Stimulated activated naive CD8-positive, alpha-beta T cell treated with anti-CD3 and anti-CD28 coated beads, Interleukin-15, Interleukin-2, amounts not matched to agents 100 ng/mL and 50 ng/mL, for 24 hours (primary cell): ENCODE measurements around the gene POLA2.
"Not testable (repeated sequence)": the region's sequence is repeated elsewhere in the genome, so short reads cannot be mapped to it uniquely, and the experiment has no call there.

Source experiments
- H3K27ac Mint-ChIP-seq: one replicate; pipeline ENCODE4 v1.8.0; 2021; ENCODE audit warnings: mild to moderate bottlenecking, mixed read lengths
- H3K27me3 Mint-ChIP-seq: one replicate; pipeline ENCODE4 v1.8.0; 2021; ENCODE audit warnings: mixed read lengths
- H3K36me3 Mint-ChIP-seq: one replicate; pipeline ENCODE4 v1.8.0; 2021; ENCODE audit warnings: low read depth, mixed read lengths
- H3K4me1 Mint-ChIP-seq: one replicate; pipeline ENCODE4 v1.8.0; 2021; ENCODE audit warnings: low read depth, mixed read lengths
- H3K4me3 Mint-ChIP-seq: one replicate; pipeline ENCODE4 v1.8.0; 2021; ENCODE audit warnings: mild to moderate bottlenecking, mixed read lengths
- H3K9me3 Mint-ChIP-seq: one replicate; pipeline ENCODE4 v1.8.0; 2021; ENCODE audit warnings: mixed read lengths

Gene POLA2

DNA sequence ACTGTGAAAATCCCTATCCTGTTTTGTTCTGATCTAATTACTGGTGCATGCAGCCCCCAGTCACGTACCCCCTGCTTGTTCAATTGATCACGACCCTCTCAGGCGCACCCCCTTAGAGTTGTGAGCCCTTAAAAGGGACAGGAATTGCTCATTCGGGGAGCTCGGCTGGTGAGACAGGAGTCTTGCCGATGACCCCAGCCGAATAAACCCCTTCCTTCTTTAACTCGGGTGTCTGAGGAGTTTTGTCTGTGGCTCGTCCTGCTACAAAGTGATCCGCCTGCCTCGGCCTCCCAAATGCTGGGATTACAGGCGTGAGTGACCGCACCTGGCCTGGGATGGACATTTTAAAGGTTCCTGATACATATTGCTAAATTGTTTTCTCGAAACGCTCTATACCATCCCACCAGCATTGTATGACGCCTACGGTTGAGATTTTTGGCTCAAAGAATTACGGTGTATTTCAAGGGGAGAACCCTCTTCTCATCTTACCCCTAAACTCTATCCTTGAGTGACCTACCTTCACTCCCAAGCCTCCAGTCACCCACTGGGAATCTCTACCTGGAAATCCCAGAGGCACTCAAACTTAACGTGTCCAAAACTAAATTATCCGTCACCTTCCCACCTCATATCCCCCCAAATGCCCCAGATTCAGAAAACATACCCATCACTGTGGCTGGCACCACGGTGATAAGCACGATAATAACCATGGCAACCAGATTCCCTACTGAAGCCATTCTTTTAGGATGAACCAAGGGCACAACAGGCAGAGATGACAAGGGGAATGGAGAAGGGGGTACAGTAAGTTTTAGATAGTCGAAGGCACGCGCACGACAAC lies 789 bp upstream of the POLA2 start:
- peaks cover 30% of the 10 kb centered on the region for H3K36me3 Mint-ChIP-seq
- H3K27ac Mint-ChIP-seq = peak overlapping the region; percentile 98
- H3K9me3 Mint-ChIP-seq = no peaks in the 10 kb centered on the region
- H3K4me1 Mint-ChIP-seq = peaks cover 42% of the 10 kb centered on the region
- no peaks in the 10 kb centered on the region for H3K27me3 Mint-ChIP-seq
- peak overlapping the region; percentile 95 for H3K4me3 Mint-ChIP-seq

DNA sequence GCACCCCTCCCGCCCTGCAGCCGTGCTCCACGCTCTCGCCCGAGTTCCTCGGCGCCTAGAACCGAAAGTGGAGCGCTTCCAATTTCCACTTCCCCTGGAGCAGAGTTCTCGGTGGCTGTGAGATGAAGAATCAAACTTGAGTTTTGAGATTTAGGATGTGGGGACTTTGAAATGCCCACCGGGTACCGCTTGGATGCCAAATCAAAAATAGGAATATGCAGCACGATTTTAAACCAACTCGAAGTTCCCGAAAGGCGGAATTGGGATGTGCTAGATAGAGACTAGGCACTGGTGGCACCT lies 569 bp downstream of the POLA2 start:
- peaks cover 48% of the 10 kb centered on the region for H3K4me1 Mint-ChIP-seq

DNA sequence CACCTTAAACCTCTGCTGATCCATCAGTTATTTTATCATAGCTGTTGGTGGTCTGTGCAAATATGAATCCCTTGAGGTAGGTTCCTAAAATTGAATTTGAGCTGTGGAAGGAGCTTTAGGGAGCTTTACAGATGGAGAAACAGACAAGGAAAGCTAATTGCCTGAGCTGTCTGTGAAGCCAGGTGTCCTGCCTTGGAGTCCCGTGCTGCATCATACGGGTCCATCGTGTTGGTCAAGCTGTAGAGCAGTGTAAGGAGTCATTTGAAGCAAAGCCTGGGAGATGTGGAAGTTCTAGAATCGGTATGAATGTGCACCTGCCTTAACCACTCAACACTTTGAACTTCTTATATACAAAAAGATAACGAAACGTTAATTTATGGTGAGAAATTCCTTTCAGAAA lies 1.0 kb downstream of the POLA2 start:
- Mint-ChIP-seq H3K27me3 (no peaks in the 10 kb centered on the region), H3K27ac (peak overlapping the region; percentile 98), H3K4me3 (peak overlapping the region; percentile 95), H3K4me1 (peaks cover 48% of the 10 kb centered on the region), H3K9me3 (no peaks in the 10 kb centered on the region), H3K36me3 (peaks cover 43% of the 10 kb centered on the region)

More for the DNA sequence above, 569 bp downstream of the POLA2 start:
- peak overlapping the region; percentile 98 for H3K27ac Mint-ChIP-seq
- H3K27me3 Mint-ChIP-seq = no peaks in the 10 kb centered on the region
- peaks cover 41% of the 10 kb centered on the region for H3K36me3 Mint-ChIP-seq
- no peaks in the 10 kb centered on the region for H3K9me3 Mint-ChIP-seq
- peak overlapping the region; percentile 95 for H3K4me3 Mint-ChIP-seq

DNA sequence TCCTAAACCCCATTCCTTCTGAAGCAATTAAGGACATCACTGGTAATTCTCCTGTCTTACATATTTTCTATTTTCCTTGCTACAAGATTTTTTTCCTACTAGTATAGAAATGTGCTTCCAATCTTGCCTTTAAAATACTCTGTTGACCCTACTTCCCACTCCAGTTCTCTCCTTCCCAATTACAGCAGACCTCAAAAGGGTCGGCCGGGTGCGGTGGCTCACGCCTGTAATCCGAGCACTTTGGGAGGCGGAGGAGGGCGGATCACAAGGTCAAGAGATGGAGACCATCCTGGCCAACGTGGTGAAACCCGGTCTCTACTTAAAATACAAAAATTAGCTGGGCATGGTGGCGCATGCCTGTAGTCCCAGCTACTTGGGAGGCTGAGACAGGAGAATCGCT lies 3.0 kb downstream of the POLA2 start:
- peak overlapping the region; percentile 71 for H3K4me3 Mint-ChIP-seq
- peak overlapping the region; percentile 80 for H3K27ac Mint-ChIP-seq
- peaks cover 48% of the 10 kb centered on the region for H3K4me1 Mint-ChIP-seq
- peaks cover 53% of the 10 kb centered on the region for H3K36me3 Mint-ChIP-seq
- not testable (repeated sequence) for H3K9me3 Mint-ChIP-seq, H3K27me3 Mint-ChIP-seq

DNA sequence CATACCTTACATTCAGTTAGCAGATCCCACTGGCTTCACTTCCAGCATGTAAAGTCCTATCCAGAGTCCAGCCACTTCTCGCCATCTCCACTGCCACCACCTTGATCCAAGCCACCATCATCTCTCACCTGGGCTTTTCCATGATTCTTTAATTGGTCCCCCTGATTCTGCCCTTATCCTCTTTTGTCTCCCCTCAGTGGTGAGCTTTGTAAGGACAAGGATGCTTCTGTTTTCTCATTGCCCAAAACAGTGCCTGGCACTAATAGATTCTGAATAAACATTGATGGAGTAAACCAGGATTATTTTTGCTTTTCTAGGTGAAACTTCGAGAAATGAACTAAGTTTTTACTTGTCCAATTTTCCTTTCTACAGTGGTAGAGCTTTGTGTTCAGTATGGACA lies 4.4 kb downstream of the POLA2 start:
- H3K36me3 Mint-ChIP-seq = peaks cover 65% of the 10 kb centered on the region
- no peaks in the 10 kb centered on the region for H3K27me3 Mint-ChIP-seq
- no peaks in the 10 kb centered on the region for H3K9me3 Mint-ChIP-seq
- H3K4me3 Mint-ChIP-seq = no peak overlapping the region
- H3K27ac Mint-ChIP-seq = peak overlapping the region; percentile 10
- peaks cover 41% of the 10 kb centered on the region for H3K4me1 Mint-ChIP-seq

DNA sequence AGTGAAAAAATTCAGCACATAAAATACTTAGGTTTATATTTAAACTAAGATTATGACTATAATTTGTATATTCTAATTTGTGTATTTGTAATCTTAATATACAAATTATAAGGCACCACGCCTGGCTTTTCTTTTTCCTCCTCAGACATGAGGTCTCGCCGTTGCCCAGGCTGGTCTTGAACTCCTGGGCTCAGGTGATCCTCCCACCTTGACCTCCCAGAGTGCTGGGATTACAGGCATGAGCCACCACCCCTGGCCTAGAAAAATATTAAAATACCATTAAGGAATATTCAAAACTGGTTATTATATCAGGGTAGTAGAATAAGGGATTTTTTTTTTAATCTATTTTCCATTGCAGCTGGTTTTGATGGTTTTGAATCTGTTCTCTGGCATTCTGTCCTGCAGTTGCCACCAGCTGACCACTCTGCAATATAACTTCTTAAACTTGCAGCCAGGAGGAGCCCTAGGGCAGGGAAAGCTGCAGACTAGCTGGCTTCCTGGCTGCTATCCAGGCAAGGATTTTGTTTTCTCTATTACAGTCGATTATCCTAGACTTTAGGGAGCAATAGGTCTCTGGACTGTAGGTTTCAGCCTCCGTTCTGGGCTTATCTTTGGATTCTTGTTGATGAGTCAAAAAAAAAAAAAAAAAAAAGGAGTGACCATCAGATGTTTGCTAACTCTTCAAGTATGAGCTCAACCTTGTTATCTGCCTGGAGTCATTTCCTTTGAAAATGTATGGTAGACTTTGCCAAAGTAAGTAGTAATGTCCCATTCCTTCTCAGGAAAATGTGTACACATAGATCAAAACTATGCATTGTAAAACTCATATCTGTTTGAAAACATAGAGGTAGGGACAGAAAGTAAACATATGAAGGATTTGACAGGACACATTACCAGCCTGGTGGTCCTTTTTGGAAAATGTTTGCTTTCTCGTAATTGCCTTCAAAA lies 13.2 kb downstream of the POLA2 start:
- Mint-ChIP-seq H3K4me3 (no peak overlapping the region), H3K9me3 (no peaks in the 10 kb centered on the region), H3K27ac (no peak overlapping the region), H3K27me3 (no peaks in the 10 kb centered on the region), H3K36me3 (peaks cover 57% of the 10 kb centered on the region), H3K4me1 (peaks cover 12% of the 10 kb centered on the region)

DNA sequence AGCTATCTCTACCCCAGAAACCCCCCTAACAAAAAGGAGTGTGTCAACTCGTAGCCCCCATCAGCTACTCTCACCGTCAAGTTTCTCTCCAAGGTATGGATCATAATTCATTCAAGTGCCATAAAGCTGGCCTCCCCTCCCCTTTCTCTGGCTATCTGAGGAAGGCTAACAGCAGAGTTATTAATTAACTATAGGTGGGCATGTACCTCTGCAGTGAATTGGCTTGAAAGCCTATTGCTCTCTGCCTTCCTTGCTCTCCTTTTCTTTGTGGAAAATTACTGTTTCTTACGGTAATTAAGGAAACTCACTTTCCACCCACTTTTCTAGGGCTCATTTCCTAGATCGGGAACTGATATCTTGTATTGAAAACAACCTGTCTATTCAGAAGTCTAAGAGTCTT lies 14.1 kb downstream of the POLA2 start:
- H3K4me1 Mint-ChIP-seq = peaks cover 16% of the 10 kb centered on the region
- no peaks in the 10 kb centered on the region for H3K9me3 Mint-ChIP-seq
- no peak overlapping the region for H3K4me3 Mint-ChIP-seq
- no peaks in the 10 kb centered on the region for H3K27me3 Mint-ChIP-seq
- H3K36me3 Mint-ChIP-seq = peaks cover 55% of the 10 kb centered on the region
- H3K27ac Mint-ChIP-seq = no peak overlapping the region

DNA sequence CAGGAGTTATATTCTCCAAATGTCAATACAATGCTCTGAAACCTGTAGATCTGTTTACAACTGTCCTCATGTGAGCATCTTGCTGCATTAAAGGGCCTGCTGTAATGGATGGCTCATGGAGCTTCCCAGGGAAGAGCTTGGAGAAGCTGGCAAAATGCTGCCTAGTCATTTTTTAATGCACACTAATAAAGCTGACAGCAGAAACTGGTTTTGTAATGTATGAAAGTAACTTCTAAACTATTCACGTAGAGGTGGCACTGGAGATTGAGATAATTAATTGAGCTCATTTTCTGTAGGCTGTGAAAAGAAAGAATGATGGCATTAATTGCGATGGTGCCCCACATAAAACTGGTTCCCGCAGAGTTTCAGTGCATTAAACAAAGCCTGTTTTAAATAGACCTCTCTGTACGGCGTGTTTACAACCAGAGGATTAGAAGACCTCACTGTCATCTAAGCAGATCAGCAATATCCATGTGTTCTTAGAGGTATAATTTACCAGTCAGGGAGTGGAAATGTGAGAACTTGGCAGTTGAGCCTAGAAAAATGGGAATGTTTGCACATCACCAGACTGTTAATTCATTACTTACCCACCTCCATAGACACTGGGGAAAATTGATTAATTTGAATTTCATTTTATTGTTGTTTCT lies 16.0 kb downstream of the POLA2 start:
- H3K36me3 Mint-ChIP-seq = peaks cover 67% of the 10 kb centered on the region
- no peak overlapping the region for H3K4me3 Mint-ChIP-seq
- no peak overlapping the region for H3K27ac Mint-ChIP-seq
- no peaks in the 10 kb centered on the region for H3K9me3 Mint-ChIP-seq
- peaks cover 16% of the 10 kb centered on the region for H3K4me1 Mint-ChIP-seq
- no peaks in the 10 kb centered on the region for H3K27me3 Mint-ChIP-seq

DNA sequence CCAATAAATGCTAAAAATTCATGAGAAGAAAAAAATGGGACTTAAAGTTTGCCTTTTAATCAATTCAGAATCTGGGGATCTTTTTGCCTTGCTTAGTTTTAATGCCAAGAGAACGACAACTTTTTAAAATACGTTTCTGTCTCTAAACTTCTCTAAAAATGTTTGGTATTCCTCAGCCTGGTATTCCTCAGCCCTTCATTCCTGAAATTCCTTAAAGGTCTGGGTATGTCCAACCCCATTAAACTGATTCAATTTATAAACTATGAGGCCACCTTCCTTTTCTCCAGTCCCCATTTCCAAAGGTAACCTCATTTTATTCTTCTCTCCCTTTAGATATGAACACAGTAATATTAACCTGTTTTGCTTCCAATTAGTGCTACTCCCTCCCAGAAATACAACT lies 16.6 kb downstream of the POLA2 start:
- Mint-ChIP-seq H3K4me3 (no peak overlapping the region), H3K36me3 (peaks cover 65% of the 10 kb centered on the region), H3K4me1 (peaks cover 16% of the 10 kb centered on the region), H3K27me3 (no peaks in the 10 kb centered on the region), H3K27ac (peak overlapping the region; percentile 16), H3K9me3 (no peaks in the 10 kb centered on the region)

DNA sequence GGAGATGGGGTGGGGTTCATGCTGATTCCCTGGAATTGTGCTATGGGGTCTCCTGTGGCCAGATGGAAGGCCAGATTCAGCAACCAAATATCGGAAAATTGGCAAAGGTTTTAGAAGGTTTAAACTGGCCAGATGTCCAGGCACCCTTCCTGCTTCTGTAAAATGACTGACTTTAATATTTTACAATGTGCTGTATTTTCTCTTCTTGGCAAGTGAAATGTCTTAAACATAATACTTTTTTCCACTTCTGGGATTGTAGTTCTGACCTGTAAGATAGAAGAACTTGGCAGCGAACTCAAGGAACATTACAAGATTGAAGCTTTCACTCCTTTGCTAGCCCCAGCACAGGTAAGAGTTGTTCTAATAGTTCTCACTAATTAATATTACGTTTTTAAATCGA lies 17.5 kb downstream of the POLA2 start:
- Mint-ChIP-seq H3K4me3 (peak overlapping the region; percentile 27), H3K27ac (peak overlapping the region; percentile 76), H3K9me3 (no peaks in the 10 kb centered on the region), H3K36me3 (peaks cover 69% of the 10 kb centered on the region), H3K4me1 (peaks cover 16% of the 10 kb centered on the region), H3K27me3 (no peaks in the 10 kb centered on the region)

DNA sequence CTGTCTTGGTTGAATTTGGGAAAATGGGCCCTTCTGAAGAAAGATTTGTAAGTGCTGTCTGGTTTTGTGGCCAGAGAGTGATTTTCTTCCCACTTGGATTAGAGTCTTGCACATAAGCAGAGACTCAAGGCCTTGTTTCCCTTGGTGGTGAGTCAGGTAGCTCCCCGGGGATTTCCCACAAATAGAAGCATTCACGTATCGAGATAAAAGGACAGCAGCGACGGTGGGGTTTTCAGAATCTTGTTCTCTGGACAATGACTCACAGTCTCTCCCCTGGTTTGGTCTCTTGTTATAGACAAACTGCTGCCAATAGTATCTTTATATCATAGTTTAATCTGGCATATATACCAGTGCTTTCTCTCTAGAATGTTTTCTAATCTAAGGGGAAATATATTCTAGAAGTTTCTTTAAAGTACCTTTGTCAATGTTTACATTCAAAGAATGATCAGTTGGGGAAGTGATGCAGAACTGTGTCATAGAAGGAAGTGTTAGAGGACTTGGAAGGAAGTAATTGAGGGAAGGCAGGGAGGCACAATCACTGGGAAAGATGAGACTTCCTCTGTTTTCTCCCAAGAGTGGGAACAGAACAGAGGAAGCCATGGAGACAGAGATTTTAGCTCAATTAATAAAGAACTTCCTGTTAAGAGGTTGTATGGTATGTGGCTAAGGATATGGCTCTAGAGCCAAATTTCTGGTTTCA lies 18.1 kb downstream of the POLA2 start:
- Mint-ChIP-seq H3K36me3 (peaks cover 68% of the 10 kb centered on the region), H3K9me3 (no peaks in the 10 kb centered on the region), H3K27ac (peak overlapping the region; percentile 76), H3K27me3 (no peaks in the 10 kb centered on the region), H3K4me1 (peaks cover 16% of the 10 kb centered on the region), H3K4me3 (peak overlapping the region; percentile 27)

DNA sequence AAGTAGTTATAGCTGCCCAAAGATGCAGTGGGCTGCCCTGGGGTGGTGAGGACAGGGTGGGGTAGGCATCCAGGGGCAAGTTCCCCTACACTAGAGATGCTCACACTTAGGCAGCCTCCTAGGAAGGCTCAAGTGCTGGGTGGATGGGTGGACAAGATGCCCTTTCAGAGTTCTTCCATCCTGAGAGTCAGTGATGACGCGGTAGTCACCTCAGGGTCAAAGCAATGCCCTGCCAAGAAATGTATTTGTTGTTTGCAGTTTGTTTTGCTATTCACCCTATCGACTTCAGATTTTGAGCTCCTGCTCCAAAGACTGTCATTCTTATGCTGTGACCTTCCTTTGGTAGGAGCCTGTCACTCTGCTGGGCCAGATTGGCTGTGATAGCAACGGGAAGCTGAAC lies 18.9 kb downstream of the POLA2 start:
- H3K4me3 Mint-ChIP-seq = no peak overlapping the region
- peaks cover 16% of the 10 kb centered on the region for H3K4me1 Mint-ChIP-seq
- H3K9me3 Mint-ChIP-seq = no peaks in the 10 kb centered on the region
- H3K27me3 Mint-ChIP-seq = no peaks in the 10 kb centered on the region
- no peak overlapping the region for H3K27ac Mint-ChIP-seq
- H3K36me3 Mint-ChIP-seq = peaks cover 69% of the 10 kb centered on the region

DNA sequence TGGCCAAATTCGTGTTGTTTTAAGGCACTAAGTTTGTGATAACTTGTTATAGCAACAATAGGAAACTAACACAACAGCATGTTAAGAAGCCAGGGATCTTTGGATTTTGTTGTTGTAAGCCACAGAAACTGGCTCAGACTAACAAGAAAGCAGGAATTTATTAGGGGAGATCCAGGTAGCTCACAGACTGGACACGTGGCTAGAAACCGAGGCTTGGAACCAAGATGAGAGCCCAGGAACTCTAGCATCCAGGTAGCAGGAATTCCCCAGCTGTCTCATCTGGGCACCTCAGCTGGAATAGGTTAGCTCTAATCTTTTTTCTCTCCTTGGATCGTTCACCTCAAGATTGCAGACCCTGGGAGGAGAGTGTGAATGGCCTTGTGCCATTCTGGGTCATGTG lies 24.9 kb downstream of the POLA2 start:
- Mint-ChIP-seq H3K4me3 (no peak overlapping the region), H3K9me3 (no peaks in the 10 kb centered on the region), H3K27me3 (no peaks in the 10 kb centered on the region), H3K27ac (no peak overlapping the region), H3K4me1 (no peaks in the 10 kb centered on the region), H3K36me3 (peaks cover 57% of the 10 kb centered on the region)

DNA sequence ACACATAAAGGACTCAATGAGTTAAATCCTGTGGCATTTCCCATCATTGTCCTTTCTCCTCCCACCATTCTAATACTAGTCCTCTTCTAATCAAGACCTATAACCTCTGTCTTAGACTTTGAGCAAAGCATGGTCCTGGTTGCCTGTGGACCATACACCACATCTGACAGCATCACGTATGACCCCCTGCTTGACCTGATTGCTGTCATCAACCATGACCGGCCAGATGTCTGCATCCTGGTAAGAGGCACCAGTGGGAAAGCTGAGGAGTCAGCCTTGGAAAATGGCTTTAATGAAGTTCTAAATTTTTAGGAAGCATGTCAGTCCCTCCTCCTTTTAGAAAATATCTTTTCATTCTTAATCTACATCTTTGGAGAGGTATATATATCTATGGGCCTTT lies 25.8 kb downstream of the POLA2 start:
- H3K4me3 Mint-ChIP-seq = no peak overlapping the region
- no peak overlapping the region for H3K27ac Mint-ChIP-seq

More for the DNA sequence above, 25.8 kb downstream of the POLA2 start:
- Mint-ChIP-seq H3K4me1 (no peaks in the 10 kb centered on the region), H3K27me3 (no peaks in the 10 kb centered on the region), H3K36me3 (peaks cover 50% of the 10 kb centered on the region), H3K9me3 (no peaks in the 10 kb centered on the region)
